GM21447 (cell line): Measurements from ENCODE around the gene CDH12.
"Not testable (repeated sequence)": the region's sequence is repeated elsewhere in the genome, so short reads cannot be mapped to it uniquely, and the experiment has no call there.

Experiments
- ATAC-seq: cut with Tn5 transposase; IDR thresholded peaks from one replicate; pipeline ENCODE4 v1.9.1; 2021; ENCODE audit not compliant: unreplicated experiment

CDH12 gene

GRCh38 chr5:22577711-22578110, 275.4 kb downstream of the CDH12 start:
- no peak for ATAC-seq

GRCh38 chr5:22577006-22577405, 276.1 kb downstream of the CDH12 start:
- no peak for ATAC-seq

- no peak for ATAC-seq
These were observed 280.2 kb downstream of the CDH12 start for GRCh38 chr5:22572941-22573340.

- ATAC-seq: no peak
These were observed 285.2 kb downstream of the CDH12 start for GRCh38 chr5:22567983-22568382.

- no peak for ATAC-seq
These were observed 293.0 kb downstream of the CDH12 start for GRCh38 chr5:22560147-22560546.

- ATAC-seq: no peak
These were observed 295.9 kb downstream of the CDH12 start for GRCh38 chr5:22557251-22557650.

GRCh38 chr5:22554475-22554874, 298.7 kb downstream of the CDH12 start:
- no peak for ATAC-seq

- ATAC-seq: no peak
These were observed 303.1 kb downstream of the CDH12 start for GRCh38 chr5:22549876-22550671.

- no peak for ATAC-seq
These were observed 310.8 kb downstream of the CDH12 start for GRCh38 chr5:22542340-22542739.

GRCh38 chr5:22541037-22541436, 312.1 kb downstream of the CDH12 start:
- ATAC-seq: no peak

GRCh38 chr5:22539762-22540161, 313.4 kb downstream of the CDH12 start:
- no peak for ATAC-seq

GRCh38 chr5:22531986-22532385, 321.2 kb downstream of the CDH12 start:
- ATAC-seq: no peak

GRCh38 chr5:22521521-22521920, 331.6 kb downstream of the CDH12 start:
- ATAC-seq: no peak

GRCh38 chr5:22516497-22516896, 336.6 kb downstream of the CDH12 start:
- ATAC-seq: not testable (repeated sequence)

GRCh38 chr5:22514231-22514630, 338.9 kb downstream of the CDH12 start:
- ATAC-seq: no peak

GRCh38 chr5:22505891-22506290, 347.3 kb downstream of the CDH12 start:
- ATAC-seq: no peak

GRCh38 chr5:22504411-22504810, 348.7 kb downstream of the CDH12 start:
- no peak for ATAC-seq

GRCh38 chr5:22500556-22500955, 352.6 kb downstream of the CDH12 start:
- ATAC-seq: no peak

- ATAC-seq: no peak
These were observed 356.5 kb downstream of the CDH12 start for GRCh38 chr5:22496666-22497065.

- no peak for ATAC-seq
These were observed 358.0 kb downstream of the CDH12 start for GRCh38 chr5:22495016-22495720.

- ATAC-seq: no peak
These were observed 364.7 kb downstream of the CDH12 start for GRCh38 chr5:22488427-22488826.

GRCh38 chr5:22480305-22480704, 372.8 kb downstream of the CDH12 start:
- no peak for ATAC-seq
